HUES6 (cell line): ENCODE measurements around the gene TMEM200C.

Experiments used
- H3K27ac ChIP-seq: 2 replicates; pipeline ENCODE4 v1.7.0; 2013; ENCODE audit warnings: low read depth, mild to moderate bottlenecking, low read length, inconsistent platforms
- H3K27me3 ChIP-seq: 2 replicates; pipeline ENCODE4 v1.6.1; 2013; ENCODE audit warnings: low read length; ENCODE audit not compliant: control insufficient read depth, insufficient read depth
- H3K36me3 ChIP-seq: 2 replicates; pipeline ENCODE4 v1.6.1; 2013; ENCODE audit warnings: low read length; ENCODE audit not compliant: control insufficient read depth, insufficient read depth
- H3K4me1 ChIP-seq: 2 replicates; pipeline ENCODE4 v1.6.1; 2013; ENCODE audit warnings: low read length; ENCODE audit not compliant: control insufficient read depth, insufficient read depth
- H3K4me3 ChIP-seq: 2 replicates; pipeline ENCODE4 v1.5.1; 2013; ENCODE audit warnings: low read depth, low read length
- H3K9ac ChIP-seq: one replicate; pipeline ENCODE4 v1.6.1; 2013; ENCODE audit warnings: mild to moderate bottlenecking, low read length
- H3K9me3 ChIP-seq: 2 replicates; pipeline ENCODE4 v1.6.1; 2013; ENCODE audit warnings: low read depth, low read length; ENCODE audit not compliant: control insufficient read depth, insufficient read depth

Gene TMEM200C

GRCh38 chr18:5895299-5895875 lies at the start of gene TMEM200C:
Gene TMEM200C (minus strand): TSS chr18:5895522. CDS start chr18:5892063, 3,459 bp downstream.
- H3K9me3 ChIP-seq, result no peaks in the 10 kb centered on the region; the same call in 1 of the 2 replicates
- H3K27ac ChIP-seq, result no peak within 1 kb of the TSS; the same call in 1 of the 2 replicates
- H3K36me3 ChIP-seq, result no peaks in the 10 kb centered on the region
- H3K4me3 ChIP-seq, result peak within 1 kb of the TSS; percentile 83
- H3K4me1 ChIP-seq, result peaks cover 35% of the 10 kb centered on the region
- peak within 1 kb of the TSS; percentile 68 for H3K9ac ChIP-seq
- peaks cover 72% of the 10 kb centered on the region for H3K27me3 ChIP-seq

- H3K9ac ChIP-seq, result no peak overlapping the region
- H3K4me1 ChIP-seq, result peaks cover 15% of the 10 kb centered on the region
- no peak overlapping the region for H3K27ac ChIP-seq
- no peaks in the 10 kb centered on the region for H3K27me3 ChIP-seq
- no peaks in the 10 kb centered on the region for H3K36me3 ChIP-seq
- H3K4me3 ChIP-seq, result no peak overlapping the region
- no peaks in the 10 kb centered on the region for H3K9me3 ChIP-seq
Observed at GRCh38 chr18:5944448-5944847, 49.1 kb upstream of the TMEM200C start.

GRCh38 chr18:5943514-5943913 lies 48.2 kb upstream of the TMEM200C start:
- Histone ChIP-seq H3K4me3 (no peak overlapping the region), H3K36me3 (no peaks in the 10 kb centered on the region), H3K4me1 (peaks cover 15% of the 10 kb centered on the region), H3K9ac (no peak overlapping the region), H3K9me3 (no peaks in the 10 kb centered on the region), H3K27me3 (no peaks in the 10 kb centered on the region), H3K27ac (no peak overlapping the region)

GRCh38 chr18:5942591-5942990 lies 47.3 kb upstream of the TMEM200C start:
- Histone ChIP-seq H3K27ac (no peak overlapping the region), H3K9me3 (no peaks in the 10 kb centered on the region), H3K4me3 (no peak overlapping the region), H3K27me3 (no peaks in the 10 kb centered on the region), H3K4me1 (peaks cover 15% of the 10 kb centered on the region), H3K36me3 (no peaks in the 10 kb centered on the region), H3K9ac (no peak overlapping the region)

GRCh38 chr18:5941890-5942289 lies 46.6 kb upstream of the TMEM200C start:
- Histone ChIP-seq H3K27me3 (no peaks in the 10 kb centered on the region), H3K9me3 (no peaks in the 10 kb centered on the region), H3K36me3 (no peaks in the 10 kb centered on the region), H3K9ac (no peak overlapping the region), H3K4me1 (peaks cover 15% of the 10 kb centered on the region), H3K4me3 (no peak overlapping the region), H3K27ac (no peak overlapping the region)

GRCh38 chr18:5939801-5940667 lies 44.7 kb upstream of the TMEM200C start:
- Histone ChIP-seq H3K4me3 (no peak overlapping the region), H3K9me3 (no peaks in the 10 kb centered on the region), H3K27ac (no peak overlapping the region), H3K36me3 (no peaks in the 10 kb centered on the region), H3K4me1 (peaks cover 15% of the 10 kb centered on the region), H3K9ac (no peak overlapping the region), H3K27me3 (no peaks in the 10 kb centered on the region)

- Histone ChIP-seq H3K27me3 (no peaks in the 10 kb centered on the region), H3K36me3 (no peaks in the 10 kb centered on the region), H3K9ac (no peak overlapping the region), H3K4me3 (no peak overlapping the region), H3K9me3 (no peaks in the 10 kb centered on the region), H3K27ac (no peak overlapping the region), H3K4me1 (peaks cover 15% of the 10 kb centered on the region)
Observed at GRCh38 chr18:5937795-5938194, 42.5 kb upstream of the TMEM200C start.

- H3K27ac ChIP-seq, result no peak overlapping the region
- no peaks in the 10 kb centered on the region; the same call in 1 of the 2 replicates for H3K27me3 ChIP-seq
- no peak overlapping the region for H3K9ac ChIP-seq
- no peaks in the 10 kb centered on the region for H3K9me3 ChIP-seq
- H3K4me3 ChIP-seq, result no peak overlapping the region
- H3K36me3 ChIP-seq, result no peaks in the 10 kb centered on the region
- H3K4me1 ChIP-seq, result peaks cover 10% of the 10 kb centered on the region
Observed at GRCh38 chr18:5937121-5937520, 41.8 kb upstream of the TMEM200C start.

- no peaks in the 10 kb centered on the region for H3K4me1 ChIP-seq
- H3K36me3 ChIP-seq, result no peaks in the 10 kb centered on the region
- H3K4me3 ChIP-seq, result no peak overlapping the region
- no peaks in the 10 kb centered on the region; the same call in 1 of the 2 replicates for H3K27me3 ChIP-seq
- no peak overlapping the region for H3K9ac ChIP-seq
- peaks cover 13% of the 10 kb centered on the region for H3K9me3 ChIP-seq
- H3K27ac ChIP-seq, result no peak overlapping the region
Observed at GRCh38 chr18:5930789-5931188, 35.5 kb upstream of the TMEM200C start.

- Histone ChIP-seq H3K9me3 (no peaks in the 10 kb centered on the region), H3K36me3 (no peaks in the 10 kb centered on the region), H3K27ac (no peak overlapping the region), H3K27me3 (no peaks in the 10 kb centered on the region), H3K4me3 (no peak overlapping the region), H3K9ac (no peak overlapping the region), H3K4me1 (peaks cover 6% of the 10 kb centered on the region; the same call in 1 of the 2 replicates)
Observed at GRCh38 chr18:5918205-5918858, 23.0 kb upstream of the TMEM200C start.

GRCh38 chr18:5914951-5915350 lies 19.6 kb upstream of the TMEM200C start:
- H3K9ac ChIP-seq, result no peak overlapping the region
- no peak overlapping the region for H3K4me3 ChIP-seq
- peaks cover 4% of the 10 kb centered on the region; the same call in 1 of the 2 replicates for H3K4me1 ChIP-seq
- no peaks in the 10 kb centered on the region for H3K27me3 ChIP-seq
- H3K27ac ChIP-seq, result no peak overlapping the region
- H3K9me3 ChIP-seq, result no peaks in the 10 kb centered on the region
- no peaks in the 10 kb centered on the region for H3K36me3 ChIP-seq
